Left forelimb (tissue), 1 donor: ENCODE data around the gene SPATS2.

Experiments
- DNase-seq: peaks from one replicate; pipeline ENCODE4 v3.0.0-alpha.2; 2018; ENCODE audit warnings: low spot score

The SPATS2 gene

DNA sequence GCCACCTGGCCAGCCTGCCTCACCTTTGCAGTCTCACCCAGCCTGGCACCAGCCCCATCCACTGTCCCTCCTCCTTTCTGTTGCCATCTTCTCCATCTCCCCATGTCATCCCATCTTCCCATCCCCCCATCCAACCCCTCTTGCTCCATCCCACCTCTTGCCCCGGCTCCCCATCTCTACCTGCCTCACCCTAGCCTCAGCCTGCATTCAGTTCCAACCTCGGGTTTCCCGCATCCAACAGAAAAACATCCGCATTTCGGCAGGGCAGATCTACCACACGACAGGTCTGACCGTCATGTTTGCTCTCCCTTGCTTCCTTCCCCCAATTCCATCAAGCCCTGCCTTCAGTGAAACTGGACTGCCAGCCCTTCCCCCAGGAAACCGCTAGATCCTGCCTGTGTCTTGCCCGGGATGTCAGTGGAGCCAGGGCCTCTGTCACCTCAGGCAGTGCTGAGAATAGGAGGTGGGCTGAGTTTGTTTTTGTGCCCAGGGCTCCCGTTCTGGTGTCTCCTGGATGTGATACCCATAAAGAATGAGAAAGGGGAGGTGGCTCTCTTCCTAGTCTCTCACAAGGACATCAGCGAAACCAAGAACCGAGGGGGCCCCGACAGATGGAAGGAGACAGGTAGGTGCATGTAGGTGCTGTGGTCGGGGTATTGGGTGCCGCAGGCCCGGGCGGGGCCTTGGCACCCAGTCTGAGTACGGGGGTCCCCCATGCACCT is 174.0 kb downstream of the SPATS2 start:
- DNase-seq, result no peak

DNA sequence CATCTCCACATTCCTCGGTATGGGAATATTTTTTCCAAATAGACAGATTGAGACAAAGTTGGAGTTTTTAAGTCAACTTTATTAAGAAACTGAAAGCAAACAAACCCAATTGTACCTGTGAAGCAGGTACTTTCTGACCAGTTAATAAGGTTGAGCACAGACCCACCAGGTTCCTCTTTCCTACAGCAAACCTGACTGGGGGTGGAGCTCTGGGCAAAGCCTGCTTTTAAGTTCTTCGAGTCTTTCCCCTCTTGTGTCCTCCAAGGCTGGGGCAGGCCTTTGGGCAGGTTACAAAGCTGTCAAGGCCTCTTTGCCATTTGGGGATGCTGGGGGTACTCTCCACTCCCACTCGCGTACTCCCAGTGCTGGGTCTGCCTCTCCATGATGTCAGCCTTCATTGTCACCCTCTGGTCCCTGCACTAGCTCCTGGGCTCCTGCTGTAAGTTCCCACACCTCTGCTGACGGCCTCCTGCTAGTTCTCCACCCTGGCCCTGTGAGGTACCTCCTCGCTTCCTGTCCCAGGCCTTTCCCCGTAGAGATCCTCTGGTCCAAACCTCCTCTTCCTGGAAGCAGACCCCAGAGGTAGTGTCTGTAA is 174.7 kb downstream of the SPATS2 start:
- DNase-seq, result no peak

DNA sequence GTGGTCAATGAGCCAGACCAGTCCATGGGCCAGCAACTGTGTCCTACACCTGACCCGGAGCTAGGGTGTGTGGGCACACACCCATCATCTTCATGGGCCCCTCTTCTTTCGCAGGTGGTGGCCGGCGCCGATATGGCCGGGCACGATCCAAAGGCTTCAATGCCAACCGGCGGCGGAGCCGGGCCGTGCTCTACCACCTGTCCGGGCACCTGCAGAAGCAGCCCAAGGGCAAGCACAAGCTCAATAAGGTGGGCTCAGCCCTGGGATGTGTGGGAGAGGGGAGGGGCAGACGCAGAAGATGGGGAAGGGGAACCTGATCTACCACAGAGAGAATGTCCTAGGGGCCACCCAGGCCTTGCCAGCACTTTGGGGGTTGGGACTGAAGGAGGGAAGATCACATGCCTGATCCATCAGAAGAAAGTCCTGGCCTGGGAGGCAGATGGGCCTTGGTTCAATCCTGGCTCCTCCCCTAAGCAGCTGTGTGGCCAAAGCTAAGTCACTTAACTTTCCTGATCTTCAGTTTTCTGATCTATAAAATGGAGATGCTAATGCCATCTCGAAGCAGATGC is 175.4 kb downstream of the SPATS2 start:
- DNase-seq, result no peak

DNA sequence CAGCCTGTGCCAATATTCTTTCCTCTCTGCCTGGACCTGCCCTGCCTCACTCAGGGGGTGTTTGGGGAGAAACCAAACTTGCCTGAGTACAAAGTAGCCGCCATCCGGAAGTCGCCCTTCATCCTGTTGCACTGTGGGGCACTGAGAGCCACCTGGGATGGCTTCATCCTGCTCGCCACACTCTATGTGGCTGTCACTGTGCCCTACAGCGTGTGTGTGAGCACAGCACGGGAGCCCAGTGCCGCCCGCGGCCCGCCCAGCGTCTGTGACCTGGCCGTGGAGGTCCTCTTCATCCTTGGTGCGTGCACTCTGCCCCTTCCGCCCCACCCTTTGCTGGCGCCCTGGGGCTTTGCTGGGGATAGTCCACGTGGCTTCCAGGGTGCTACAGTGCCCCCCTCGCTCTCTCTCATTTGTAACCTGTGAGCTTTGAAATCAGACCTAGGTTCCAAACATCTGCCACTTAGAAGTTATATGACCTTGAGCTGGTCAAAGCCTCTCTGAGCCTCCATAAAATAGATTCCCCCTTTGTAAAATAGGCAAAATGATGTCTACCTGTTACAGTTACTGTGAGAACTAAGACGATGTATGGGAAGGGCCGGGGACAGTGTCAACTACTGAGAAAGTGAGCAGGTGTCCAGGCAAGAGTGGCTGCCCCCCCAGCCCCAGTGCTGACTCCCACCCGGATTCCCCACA is 176.1 kb downstream of the SPATS2 start:
- no peak for DNase-seq

DNA sequence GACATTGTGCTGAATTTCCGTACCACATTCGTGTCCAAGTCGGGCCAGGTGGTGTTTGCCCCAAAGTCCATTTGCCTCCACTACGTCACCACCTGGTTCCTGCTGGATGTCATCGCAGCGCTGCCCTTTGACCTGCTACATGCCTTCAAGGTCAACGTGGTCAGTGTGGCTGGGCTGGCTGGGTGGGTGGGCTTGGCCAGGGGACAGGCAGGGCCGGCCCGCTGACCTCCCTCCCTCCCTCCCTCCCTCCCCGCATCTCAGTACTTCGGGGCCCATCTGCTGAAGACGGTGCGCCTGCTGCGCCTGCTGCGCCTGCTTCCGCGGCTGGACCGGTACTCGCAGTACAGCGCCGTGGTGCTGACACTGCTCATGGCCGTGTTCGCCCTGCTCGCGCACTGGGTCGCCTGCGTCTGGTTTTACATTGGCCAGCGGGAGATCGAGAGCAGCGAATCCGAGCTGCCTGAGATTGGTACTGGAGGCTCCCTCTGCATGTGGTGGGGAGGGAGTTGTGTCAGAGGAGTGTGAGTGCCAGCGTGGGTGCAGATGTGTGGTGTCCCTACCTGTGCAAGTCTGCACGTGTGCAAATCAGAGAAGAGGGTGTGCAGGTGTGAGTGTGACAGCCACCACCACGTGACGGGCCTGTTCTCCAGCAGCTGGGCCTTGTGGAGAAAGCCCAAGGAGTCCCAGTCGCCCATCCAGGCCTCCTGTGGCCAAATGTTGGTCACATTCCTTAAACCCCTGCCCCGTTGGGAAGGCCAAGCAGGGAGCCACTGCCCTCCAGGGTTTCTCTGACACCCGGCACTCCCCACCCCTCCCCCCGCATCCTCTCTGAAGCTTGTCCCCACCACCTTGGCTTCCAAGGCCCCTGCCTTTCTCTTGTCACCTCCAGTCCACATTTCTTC is 176.9 kb downstream of the SPATS2 start:
- DNase-seq, result no peak

DNA sequence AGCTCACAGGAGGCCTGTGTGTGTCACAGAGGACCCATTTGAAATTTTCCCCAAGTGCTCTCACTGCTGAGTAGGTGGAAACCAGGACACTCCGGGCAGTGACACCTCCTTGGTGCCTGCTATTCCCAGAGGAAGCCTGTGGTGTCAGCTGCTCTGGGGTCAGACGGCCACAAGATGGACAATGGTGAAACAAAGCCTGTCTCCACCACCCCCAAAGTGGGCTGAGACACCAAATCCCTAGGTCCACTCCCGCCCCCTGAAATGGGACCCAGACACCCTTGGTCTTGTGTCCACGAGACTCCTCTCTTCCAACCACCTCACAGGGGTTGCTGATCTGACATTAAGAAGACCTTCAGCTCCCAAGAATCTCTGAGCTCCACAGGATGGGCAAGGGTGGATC is 178.6 kb downstream of the SPATS2 start:
- no peak for DNase-seq

DNA sequence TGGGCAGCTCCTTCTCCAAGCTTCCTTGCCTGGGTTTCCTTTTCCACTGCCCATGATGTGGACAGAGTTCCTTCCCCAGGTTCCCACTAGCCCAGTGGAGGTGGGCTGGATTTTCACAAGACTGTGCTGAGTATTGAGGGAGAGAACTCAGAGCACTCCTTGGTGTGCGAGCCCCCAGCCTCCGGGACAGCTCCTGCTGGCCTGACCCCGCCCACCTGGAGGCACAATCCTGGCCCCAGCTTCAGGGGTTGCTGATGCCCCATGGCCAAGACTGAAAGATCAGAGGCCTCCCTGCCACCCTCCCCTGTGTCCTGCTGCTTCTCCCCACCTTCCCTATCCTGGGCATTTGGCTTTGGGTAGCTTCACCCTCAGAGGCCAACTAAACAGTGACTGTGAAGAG is 179.2 kb downstream of the SPATS2 start:
- DNase-seq, result no peak

DNA sequence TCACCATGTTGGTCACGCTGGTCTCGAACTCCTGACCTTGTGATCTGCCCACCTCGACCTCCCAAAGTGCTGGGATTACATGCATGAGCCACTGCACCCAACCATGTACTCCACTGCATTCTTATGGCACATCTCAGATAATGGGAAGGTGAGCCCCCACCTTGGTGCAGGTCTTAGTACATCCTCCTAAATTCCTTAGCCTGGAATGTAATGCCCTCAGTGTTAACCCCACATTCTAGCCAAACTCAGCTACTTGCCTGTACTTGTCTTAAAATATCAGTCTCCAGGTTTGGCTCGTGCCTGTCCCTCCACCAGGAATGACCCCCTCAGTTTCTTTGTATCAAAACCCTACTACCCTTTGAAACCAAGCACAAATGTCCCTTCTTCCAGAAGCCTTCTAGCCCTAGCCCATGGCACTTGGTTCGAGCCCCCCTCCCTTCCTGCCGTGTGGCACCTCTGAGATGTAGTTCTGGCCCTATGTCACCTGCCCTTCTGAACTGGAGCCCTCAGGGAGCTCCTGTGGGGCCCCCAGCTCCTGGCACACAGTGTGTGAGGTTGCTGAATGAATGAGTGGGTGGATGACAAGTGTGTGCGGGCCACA is 179.9 kb downstream of the SPATS2 start:
- no peak for DNase-seq

DNA sequence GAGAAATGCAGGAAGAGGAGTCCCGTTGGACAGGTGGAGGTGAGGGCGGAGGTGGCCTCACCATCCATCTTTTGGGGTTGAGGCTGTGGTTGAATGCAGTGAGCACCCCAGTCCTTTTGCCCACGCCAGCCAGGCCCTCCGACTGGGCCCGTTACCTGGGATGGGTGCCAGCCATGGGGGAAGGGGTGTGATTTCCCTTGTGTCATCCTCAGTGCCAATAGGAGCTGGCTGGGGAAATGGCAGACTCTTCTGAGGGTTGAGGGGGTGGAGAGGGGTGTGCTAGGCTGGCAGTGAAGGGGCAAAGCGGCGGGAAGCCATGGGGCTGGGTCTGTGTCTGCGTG is 181.2 kb downstream of the SPATS2 start:
- no peak for DNase-seq

DNA sequence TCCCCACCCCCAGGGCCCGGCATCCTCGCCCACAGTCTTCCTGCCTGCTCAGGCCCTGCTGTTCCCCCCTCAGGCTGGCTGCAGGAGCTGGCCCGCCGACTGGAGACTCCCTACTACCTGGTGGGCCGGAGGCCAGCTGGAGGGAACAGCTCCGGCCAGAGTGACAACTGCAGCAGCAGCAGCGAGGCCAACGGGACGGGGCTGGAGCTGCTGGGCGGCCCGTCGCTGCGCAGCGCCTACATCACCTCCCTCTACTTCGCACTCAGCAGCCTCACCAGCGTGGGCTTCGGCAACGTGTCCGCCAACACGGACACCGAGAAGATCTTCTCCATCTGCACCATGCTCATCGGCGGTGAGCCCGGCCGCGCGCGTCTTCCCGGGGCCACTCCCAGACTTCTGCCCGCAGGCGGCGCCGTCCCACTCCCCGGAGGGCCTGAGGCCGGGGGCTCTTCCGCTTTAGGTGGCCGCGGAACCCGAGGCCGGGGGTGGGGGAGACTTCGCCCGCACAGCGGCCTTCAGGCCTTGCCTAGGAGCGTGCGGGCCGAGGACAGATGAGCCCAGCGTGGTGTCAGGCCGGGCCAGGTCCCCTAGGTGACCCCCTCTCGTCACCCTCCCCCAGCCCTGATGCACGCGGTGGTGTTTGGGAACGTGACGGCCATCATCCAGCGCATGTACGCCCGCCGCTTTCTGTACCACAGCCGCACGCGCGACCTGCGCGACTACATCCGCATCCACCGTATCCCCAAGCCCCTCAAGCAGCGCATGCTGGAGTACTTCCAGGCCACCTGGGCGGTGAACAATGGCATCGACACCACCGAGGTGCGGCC is 181.8 kb downstream of the SPATS2 start:
- DNase-seq, result no peak

DNA sequence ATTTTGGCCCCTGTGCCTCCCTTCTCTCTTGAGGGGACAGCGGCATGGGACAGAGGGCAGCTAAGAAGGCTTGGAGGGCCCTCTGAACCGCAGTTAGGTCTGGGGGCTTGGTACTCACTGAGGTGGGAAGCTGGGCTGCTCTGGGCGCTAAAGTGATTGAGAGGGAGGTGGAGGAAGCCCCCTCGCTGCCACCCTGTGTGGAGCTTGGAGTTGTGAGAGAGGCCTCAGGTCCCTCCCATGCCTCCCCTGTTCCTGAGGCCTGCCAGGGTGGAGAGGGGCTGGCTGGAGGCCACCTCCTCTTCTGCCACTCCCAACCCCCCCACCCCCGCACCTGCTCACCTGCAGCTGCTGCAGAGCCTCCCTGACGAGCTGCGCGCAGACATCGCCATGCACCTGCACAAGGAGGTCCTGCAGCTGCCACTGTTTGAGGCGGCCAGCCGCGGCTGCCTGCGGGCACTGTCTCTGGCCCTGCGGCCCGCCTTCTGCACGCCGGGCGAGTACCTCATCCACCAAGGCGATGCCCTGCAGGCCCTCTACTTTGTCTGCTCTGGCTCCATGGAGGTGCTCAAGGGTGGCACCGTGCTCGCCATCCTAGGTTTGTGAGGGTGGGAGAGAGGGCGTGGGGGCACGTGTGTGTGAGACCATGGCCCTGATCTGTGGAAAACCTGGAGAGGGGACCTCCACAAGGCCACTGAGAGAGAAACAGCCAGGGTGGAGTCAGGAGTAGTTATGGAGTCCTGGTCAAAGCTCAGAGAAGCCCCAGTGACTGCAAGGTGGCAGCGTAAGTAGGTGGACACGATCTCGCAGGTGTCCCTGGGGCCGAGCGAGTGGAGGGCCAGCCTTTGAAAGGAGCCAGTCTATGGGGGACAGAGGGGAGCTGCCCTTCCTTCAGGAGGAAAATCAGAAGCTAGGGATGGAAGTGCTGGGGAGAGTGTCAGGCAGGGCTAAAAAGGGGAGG is 182.8 kb downstream of the SPATS2 start:
- no peak for DNase-seq

DNA sequence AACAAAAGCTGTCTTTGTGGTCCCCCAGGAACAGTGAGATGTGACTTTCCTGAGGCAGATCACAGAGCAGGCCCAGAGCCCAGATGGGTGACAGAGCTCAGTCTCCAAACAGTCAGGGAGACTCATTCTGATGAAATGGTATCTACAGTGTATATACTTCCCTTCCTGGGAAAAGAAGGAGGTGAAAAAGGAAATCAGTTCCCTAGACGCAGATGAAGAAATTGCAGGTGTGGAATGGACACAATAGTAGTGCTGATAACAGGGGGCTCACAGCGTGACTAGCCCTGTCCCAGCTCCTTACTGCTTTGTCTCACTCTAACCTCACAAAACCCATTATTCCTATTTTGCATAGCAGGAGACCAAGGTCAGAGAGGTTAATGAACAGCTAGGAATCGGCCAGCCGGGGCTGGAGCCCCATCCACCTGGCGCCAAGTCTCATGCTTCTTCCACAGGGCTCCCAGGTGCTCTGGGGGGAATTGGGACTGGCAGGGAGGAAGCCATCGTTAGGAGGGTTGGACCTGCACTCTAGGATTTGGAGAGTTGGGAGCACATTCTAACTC is 183.5 kb downstream of the SPATS2 start:
- DNase-seq, result no peak

DNA sequence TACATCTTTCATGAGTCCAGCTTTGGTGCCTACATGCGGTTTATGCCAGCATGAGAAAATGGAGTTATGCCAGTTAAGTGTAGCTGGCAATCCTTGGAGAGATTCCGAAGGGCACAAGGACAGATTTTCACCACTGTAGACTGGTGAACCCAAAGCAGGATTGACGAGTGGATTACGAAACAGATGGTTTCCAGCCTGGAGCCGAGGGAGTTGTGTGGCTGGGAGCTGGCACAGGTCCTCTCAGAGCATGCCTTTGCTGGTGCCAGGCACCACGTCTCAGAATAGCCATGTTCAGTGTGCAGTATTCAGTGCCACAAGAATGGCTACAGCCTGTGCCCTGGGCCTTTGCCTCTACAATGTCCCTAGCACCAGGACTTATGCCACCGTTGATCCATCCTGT is 184.8 kb downstream of the SPATS2 start:
- no peak for DNase-seq

DNA sequence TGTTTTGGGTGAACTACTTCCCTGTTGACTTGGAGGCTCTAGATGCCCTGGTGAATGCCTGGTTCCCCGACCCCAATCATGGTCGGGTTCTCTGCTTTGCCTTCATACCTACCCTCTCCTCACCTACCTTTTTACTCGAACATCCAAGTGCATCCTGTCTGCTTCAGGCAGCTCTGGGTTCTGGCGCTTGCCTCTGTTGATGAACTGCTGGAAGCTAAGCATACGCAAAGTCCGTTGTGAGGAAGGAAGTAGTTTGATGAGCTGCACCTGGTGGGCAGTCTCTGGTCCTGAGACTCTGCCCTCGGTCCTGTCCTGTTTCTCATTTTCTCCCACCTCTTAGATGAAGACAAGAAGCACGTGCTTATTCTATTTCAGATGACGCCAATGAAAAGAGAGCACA is 185.2 kb downstream of the SPATS2 start:
- no peak for DNase-seq

DNA sequence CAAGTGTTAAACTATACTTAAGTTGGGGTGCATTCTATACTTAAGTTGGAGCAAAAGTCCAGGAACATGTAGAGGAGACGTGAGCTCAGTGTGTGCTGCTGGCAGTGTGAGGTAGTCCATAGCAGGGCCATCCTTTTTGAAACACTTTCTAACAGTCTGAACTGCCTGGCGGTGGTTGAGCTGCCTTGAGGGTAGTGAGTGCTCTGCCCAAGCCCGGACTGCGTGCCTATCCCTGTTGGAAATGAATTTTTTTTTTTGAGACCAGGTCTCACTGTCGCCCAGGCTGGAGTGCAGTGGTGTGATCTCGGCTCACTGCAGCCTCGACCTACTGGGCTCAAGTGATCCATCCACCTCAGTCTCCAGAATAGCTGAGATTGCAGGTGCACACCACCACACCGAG is 185.6 kb downstream of the SPATS2 start:
- DNase-seq, result no peak

DNA sequence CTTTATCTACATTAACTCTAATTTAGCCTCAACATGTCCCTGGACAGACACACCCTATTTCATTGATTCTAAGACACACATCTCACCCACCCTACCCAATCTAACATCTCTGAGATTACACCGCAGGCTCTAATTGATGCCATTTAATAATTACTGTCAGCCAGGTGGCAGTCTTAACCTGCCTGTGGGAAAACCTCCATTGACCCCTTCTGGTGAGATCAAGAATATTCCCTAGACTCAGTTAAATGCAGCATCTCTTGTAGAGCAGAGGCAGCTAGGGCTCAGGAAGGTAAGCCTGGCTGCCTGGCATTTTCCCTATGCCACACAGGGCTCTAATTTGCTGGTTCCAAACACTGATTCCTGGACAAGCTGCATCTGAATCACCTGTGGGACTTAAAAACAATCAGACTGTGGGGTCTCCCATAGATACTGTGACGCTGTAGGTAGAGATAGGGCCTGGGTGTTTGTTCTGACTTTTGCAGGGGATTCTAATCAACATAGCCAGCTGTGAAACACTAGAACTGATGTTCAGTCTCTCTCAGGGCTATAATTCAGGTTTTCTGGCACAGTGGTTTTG is 186.3 kb downstream of the SPATS2 start:
- DNase-seq, result no peak

DNA sequence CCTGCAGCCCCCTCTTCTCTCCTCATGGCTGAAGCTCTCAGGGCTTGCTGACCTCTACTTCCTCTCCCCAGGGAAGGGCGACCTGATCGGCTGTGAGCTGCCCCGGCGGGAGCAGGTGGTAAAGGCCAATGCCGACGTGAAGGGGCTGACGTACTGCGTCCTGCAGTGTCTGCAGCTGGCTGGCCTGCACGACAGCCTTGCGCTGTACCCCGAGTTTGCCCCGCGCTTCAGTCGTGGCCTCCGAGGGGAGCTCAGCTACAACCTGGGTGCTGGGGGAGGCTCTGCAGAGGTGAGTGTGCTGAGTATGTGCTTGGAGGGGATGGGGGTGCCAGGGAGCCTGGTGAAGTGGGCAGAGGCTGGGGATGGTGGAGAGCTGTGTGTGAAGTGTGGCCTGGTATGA is 187.0 kb downstream of the SPATS2 start:
- DNase-seq, result no peak

DNA sequence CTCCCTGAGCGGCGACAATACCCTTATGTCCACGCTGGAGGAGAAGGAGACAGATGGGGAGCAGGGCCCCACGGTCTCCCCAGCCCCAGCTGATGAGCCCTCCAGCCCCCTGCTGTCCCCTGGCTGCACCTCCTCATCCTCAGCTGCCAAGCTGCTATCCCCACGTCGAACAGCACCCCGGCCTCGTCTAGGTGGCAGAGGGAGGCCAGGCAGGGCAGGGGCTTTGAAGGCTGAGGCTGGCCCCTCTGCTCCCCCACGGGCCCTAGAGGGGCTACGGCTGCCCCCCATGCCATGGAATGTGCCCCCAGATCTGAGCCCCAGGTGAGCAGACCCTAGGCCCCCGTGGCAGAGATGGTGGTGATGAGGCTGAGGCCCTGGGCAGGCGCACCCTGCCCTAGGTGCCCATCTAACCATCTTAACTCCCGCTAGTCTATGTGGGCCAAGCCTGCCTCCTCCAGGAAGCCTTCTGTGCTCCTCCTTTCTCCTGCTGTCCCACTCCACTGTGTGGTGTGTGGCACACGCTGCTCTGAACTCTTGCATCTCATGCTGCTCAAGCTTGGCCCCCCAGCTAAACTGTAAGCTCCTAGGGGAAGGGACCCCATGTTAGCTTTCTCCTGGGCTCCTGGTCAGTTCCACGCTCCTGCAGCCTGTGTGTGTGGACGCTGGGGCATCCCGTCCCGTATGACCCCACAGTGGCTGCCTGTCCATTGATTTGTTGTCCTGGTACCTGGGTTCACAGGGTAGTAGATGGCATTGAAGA is 188.5 kb downstream of the SPATS2 start:
- no peak for DNase-seq
